Measurements from ENCODE around the gene TAS2R3.
"Not testable (repeated sequence)": the region's sequence is repeated elsewhere in the genome, so short reads cannot be mapped to it uniquely, and the experiment has no call there.

Gene TAS2R3, protein sequence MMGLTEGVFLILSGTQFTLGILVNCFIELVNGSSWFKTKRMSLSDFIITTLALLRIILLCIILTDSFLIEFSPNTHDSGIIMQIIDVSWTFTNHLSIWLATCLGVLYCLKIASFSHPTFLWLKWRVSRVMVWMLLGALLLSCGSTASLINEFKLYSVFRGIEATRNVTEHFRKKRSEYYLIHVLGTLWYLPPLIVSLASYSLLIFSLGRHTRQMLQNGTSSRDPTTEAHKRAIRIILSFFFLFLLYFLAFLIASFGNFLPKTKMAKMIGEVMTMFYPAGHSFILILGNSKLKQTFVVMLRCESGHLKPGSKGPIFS

GRCh38 chr7:141763797-141764196, at the start of gene TAS2R3:
TAS2R3 (plus strand) TSS chr7:141764097; CDS start chr7:141764159, 62 bp downstream.
- DNase-seq (ENCODE audit: low spot score) = no peak

GRCh38 chr7:141714571-141714970, 49.3 kb upstream of the TAS2R3 start:
- no peak for DNase-seq (ENCODE audit: low spot score)

DNA sequence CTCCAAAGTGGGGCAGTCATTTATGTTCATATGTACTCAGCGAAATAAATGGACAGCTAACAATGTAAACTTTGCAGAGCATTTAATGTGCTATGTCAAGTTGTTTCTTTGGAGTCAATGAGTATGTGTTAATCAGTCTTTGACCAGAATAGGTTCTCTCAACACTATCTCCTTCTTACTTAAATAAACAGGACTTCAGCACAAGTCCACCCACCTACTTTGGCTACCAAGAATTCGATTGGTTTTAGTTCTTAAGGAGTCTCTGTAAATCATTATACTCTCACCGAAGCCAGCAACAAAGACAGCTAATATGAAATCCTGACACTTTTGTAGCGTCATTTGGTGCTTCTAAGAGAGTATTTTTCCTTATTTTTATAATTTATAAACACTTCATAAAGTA, 48.9 kb upstream of the TAS2R3 start:
- DNase-seq (ENCODE audit: low spot score) = no peak

DNA sequence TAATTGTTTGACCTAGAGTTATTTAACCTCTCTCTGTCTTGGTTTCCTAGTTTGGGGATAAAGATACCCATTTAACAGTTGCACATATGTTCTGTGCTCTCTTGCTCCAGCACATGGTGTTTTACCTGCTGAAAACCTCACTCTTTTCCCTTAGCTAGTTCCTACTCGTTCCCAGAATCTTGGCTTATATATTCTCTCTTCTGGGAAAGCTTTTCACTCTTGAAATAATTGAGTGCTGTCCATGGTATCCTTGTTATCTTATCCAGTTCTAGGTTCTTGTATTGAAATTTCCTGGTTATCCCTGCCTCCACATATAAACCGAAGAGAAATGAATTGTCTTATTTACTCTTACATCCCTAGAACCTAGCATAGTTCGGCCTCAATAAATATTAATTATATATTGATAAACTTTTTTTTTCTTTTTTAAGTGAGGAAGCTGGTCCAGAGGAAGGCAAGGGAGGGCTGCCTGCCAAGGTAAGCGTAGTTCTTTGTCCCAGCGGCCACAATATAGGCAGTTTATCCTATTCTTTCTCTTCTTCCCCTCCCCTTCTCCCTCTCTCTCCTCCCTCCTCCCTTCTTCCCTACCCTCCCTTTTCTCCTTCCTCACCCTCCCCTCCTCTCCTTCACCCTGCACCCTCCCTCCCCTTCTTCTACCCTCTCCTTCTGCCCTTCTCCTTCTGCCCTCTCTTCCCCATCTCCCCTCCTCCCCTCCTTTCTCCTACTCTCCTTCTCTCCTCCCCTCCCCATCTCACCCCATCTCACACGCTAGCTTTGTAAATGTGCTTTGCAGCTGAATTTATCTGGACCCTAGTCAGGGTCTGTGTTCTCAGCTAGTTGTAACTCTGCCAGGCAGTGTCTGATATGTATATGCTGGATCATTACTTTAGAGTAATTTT, 47.9 kb upstream of the TAS2R3 start:
- no peak for DNase-seq (ENCODE audit: low spot score)

GRCh38 chr7:141717450-141717849, 46.4 kb upstream of the TAS2R3 start:
- DNase-seq (ENCODE audit: low spot score) = no peak

DNA sequence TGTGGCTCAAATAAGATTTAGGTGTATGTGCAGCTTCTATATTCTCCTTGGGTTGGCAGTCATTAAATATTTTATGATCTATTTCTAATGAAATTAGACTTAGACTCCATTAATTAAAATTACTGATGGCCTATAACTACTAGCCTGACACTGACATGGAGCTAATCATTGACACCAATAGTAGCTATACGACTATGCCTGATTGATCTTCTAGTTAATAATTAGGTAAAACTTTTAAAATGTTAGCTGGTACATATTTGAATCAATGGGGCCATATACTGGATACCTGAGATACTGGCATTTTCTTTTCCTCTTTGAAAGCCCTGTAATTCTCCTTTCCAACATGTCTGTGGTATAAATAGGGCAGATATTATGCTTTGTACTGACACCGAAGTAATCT, 41.4 kb upstream of the TAS2R3 start:
- DNase-seq (ENCODE audit: low spot score) = no peak

DNA sequence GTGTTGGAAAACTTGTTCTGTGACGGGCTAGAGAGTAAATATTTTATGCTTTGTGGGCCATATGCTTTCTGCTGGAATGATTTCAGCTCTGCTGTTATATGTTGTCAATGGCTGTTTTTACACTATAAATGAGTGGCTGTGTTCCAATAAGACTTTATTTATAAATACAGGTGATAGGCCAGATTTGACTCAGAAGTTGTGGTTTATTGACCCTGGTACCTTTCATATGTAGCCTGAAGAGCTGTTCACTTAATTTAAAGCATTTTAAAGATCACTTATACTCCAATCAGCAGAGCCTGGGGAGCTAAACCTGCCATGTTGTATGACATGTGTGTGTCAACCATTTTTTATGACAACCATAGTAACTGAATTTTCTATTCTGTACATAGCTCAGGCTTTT, 34.9 kb upstream of the TAS2R3 start:
- DNase-seq (ENCODE audit: low spot score) = no peak

DNA sequence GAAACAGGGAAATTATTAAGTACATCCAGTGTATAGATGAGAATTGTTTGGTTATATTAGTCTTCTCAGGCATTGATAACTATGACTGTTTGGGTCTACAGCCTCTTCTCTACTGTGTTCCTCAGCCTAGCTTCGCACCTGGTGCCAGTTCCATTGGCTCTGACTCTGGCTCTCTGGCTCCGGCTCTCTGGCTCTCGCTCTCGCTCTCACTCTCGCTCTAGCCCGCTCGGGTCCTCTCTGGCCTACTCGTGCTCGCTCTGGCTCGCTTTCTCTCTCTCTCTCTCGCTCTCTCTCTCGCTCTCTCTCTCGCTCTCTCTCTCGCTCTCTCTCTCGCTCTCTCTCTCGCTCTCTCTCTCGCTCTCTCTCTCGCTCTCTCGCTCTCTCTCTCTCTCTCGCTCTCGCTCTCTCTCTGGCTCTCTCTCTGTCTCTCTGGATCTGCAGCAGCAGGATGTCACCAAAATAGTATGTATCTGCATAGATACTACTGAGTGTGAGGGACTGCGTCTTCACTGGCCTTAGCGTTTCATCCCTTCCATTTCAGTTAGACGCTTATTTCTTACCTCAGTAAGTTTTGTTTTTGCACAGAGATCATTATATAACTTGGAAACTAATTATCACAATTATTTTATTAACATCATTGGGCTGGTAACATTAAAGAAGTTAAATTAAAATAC, 32.3 kb upstream of the TAS2R3 start:
- no peak for DNase-seq (ENCODE audit: low spot score)

GRCh38 chr7:141737118-141737835, 26.6 kb upstream of the TAS2R3 start:
- DNase-seq (ENCODE audit: low spot score) = peak; percentile 58

DNA sequence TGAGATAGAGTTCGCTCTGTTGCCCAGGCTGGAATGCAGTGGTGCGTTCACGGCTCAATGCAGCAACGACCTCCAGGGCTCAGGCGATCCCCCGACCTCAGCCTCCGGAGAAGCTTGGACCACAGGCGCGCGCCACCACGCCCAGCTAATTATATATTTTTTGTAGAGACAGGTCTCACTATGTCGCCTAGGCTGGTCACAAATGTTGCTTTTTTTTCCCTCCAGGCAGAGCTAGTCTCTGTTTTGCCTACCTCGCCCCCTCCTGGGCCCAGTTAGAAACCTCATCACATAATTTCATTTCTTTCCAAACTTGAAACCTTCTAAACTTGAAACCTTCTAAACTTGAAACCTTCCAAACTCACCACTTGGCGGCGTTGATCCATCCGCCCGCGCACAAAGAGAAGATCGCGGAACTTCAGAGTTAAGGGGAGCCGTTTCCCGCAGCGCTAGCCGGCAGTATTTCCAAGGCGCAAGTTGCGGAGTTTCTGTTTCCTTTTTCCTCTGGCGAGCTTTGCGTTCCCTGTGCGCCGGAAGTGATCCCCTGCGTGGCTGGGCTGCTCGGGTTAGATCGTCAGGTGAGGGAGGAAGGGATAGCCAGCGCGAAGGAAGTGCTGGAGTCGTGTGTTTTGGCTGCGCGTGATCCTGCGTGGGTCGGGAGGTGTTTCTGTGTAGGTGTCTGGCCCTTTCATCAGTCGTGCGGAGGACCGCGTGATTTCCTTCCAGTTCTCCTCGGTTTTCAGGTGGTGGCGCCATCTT, 25.9 kb upstream of the TAS2R3 start, which contains the start of gene SSBP1:
TSS of gene SSBP1 (plus strand) at position 523 of the 756 bp plus-strand sequence. CDS start 809 bp downstream, outside the sequence.
- peak; percentile 99 for DNase-seq (ENCODE audit: low spot score)

- DNase-seq (ENCODE audit: low spot score) = no peak
These were observed 25.3 kb upstream of the TAS2R3 start for GRCh38 chr7:141738592-141739013.

GRCh38 chr7:141739250-141739649, 24.6 kb upstream of the TAS2R3 start:
- no peak for DNase-seq (ENCODE audit: low spot score)

GRCh38 chr7:141742229-141742628, 21.7 kb upstream of the TAS2R3 start:
- no peak for DNase-seq (ENCODE audit: low spot score)

DNA sequence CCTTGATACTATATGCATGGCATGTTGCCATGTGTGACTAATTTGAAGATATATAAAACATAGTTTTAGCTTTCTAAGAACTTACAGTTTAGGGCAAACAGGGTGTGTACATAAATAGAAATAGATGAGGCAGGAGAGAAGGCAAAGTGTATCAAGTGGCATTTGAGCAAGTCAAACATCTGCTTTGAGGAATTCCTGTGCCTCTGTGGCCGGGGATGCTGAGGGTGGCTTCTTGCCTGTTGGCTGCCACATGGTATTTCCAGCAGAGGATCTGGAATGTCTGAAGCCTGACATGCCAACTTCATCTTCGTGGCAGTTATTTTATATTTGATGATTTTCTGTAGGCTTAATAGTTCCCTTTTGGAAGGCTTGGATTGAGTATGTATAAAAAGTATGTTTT, 19.8 kb upstream of the TAS2R3 start:
- DNase-seq (ENCODE audit: low spot score) = no peak

DNA sequence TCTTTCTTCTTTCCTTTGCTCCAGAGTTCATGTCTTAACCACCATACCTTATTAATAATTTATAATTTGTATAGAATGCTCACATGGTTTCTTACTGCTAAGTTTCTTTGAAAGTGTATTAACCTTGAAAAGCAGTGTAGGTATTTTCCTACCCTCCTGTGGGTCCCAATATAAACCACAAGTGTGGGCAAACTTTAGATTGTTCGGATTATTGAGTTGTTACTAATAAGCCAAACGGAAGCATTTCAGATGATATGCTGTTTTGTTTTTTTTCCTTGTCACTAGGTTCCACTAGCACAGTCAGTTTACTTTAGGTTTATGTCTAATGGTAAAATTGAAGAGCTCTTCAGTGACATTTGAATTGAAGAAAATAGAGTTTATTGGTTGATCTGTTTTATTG, 15.5 kb upstream of the TAS2R3 start:
- no peak for DNase-seq (ENCODE audit: low spot score)

DNA sequence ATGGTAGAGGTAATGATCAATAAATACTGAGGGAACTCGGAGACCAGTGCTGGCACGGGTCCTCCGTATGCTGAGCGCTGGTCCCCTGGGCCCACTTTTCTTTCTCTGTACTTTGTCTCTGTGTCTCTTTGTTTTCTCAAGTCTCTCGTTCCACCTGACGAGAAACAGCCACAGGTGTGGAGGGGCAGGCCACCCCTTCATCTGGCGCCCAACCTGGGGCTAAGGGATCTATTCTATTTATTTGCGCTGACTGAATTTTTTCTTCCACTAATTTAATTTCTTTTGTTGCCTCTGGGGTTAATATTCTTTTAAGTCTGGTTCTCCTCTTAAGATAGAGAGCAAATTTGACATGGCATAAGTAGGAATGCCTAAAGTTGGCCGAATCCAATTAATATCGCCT, 12.0 kb upstream of the TAS2R3 start:
- not testable (repeated sequence) for DNase-seq (ENCODE audit: low spot score)

GRCh38 chr7:141752634-141753033, 11.3 kb upstream of the TAS2R3 start:
- DNase-seq (ENCODE audit: low spot score) = peak; percentile 58

DNA sequence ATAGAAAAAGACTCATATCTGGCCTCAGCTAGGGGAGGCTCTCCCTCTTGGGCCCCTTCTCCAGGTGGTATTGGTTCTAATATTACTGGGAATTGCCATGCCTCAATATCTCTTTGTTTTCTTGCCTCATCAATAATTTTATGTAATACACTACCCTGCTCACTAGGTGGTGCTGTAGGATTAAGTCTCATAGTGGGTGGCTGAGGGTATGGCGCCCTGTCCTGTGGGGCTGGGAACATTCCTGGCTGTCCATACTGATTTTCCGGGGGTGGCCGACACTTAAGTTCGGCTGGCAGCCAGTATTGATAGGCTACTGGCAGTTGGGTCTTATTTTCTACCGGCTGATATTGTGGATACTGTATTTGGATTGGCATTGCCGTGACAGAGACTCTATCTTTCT, 9.0 kb upstream of the TAS2R3 start:
- DNase-seq (ENCODE audit: low spot score) = peak; percentile 67

- not testable (repeated sequence) for DNase-seq (ENCODE audit: low spot score)
These were observed 6.2 kb downstream of the TAS2R3 start for GRCh38 chr7:141770083-141770583.

DNA sequence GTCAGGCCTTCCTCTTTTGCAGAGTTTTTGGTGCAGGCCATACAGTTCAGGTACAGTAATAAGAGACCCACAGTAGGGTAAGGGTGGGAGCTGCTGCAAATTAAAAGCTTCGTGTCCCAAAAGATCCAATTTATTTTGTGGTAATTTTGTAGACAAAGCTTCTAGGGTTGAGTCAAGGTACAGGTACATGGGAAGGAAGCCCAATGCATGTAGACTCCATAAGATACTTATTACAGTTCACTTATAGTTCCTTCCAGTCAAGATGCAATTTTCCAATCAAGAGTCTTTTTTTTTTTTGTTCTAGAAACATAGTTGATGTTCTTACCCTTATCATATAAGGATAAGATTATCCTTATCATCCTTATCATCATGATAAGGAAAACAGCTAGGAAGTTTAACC, 12.5 kb downstream of the TAS2R3 start, which contains the start of gene TAS2R4:
TSS of gene TAS2R4 (plus strand) at position 301 of the 400 bp plus-strand sequence. CDS start 1,815 bp downstream, outside the sequence.
- DNase-seq (ENCODE audit: low spot score) = no peak

Measured in NAMALWA (cell line).